ENCODE data around the gene ADCK1.

- TF ChIP-seq EP300 (IDR thresholded peaks at IDR 0.05), result no peak
- TF ChIP-seq CTCF (IDR thresholded peaks at IDR 0.05), result no peak
Measured at GRCh38 chr14:77908847-77909246, 108.9 kb downstream of the ADCK1 start.
